ENCODE data around the gene GABRP. TPM values are rescaled to one million over a fixed set of nuclear protein-coding genes. Genes with fewer than 3 reads are reported as not detected.

GABRP gene
- total RNA-seq, 2 experiments from 2014 or later, result not detected

DNA sequence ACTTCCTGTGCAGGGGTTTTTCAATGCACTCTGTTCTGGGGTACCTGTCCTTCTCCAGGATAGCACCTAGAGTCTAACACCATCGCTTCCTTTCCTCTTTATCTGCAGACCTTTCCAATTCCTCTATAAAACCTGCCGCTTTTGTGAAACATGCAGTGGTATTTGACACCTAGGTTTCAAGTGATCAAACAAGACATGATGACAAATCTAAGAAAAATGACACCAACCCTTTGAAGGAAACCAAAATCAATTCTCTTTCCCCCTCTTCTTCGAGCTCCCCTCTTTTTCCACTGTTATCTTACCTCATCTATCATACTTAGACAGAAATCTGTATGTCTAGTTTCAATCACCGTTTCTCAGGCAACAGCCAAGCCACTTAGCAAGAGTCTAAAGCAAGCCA, 52.7 kb downstream of the GABRP start:
- intact Hi-C loops (cut with micrococcal nuclease; ENCODE audit: unreplicated experiment), result no loop called here
- H3K4me3 ChIP-seq (ENCODE audit: low read depth, low read length, poor library complexity, severe bottlenecking), result no peak overlapping the region
- no peaks in the 10 kb centered on the region for H3K36me3 ChIP-seq (ENCODE audit: insufficient read depth, low read length)
- DNase-seq (ENCODE audit: low spot score), result no peak
- ChIA-PET CTCF (ENCODE audit: unreplicated experiment) (no interaction called here), POLR2A (interaction anchor here (0.6 kb wide), 1 partner anchor 73 kb away, joined by 8 read pairs; no protein-coding TSS in a partner anchor)
- no TSS peak for BruUV-seq (replicated peaks)
- no peak overlapping the region for H2AFZ ChIP-seq (ENCODE audit: low read length)
- H3K9me2 ChIP-seq (ENCODE audit: insufficient read depth, low read length), result no peaks in the 10 kb centered on the region
- no peaks in the 10 kb centered on the region for H3K4me1 ChIP-seq (ENCODE audit: insufficient read depth, low read length, poor library complexity, severe bottlenecking)
- no peak overlapping the region for H3K4me2 ChIP-seq (ENCODE audit: low read length)
- no peak overlapping the region for H3K27ac ChIP-seq (ENCODE audit: low read depth, low read length, poor library complexity, severe bottlenecking)
- no peaks in the 10 kb centered on the region for H3K9me3 ChIP-seq (ENCODE audit: low read length)
- no peaks in the 10 kb centered on the region for H4K20me1 ChIP-seq (ENCODE audit: insufficient read depth, low read length)
- H3K79me2 ChIP-seq (ENCODE audit: insufficient read depth, low read depth, low read length), result no peaks in the 10 kb centered on the region
- TF ChIP-seq EZH2phosphoT487 (IDR thresholded peaks at IDR 0.05; ENCODE audit: borderline replicate concordance, low read depth, low read length), result no peak

DNA sequence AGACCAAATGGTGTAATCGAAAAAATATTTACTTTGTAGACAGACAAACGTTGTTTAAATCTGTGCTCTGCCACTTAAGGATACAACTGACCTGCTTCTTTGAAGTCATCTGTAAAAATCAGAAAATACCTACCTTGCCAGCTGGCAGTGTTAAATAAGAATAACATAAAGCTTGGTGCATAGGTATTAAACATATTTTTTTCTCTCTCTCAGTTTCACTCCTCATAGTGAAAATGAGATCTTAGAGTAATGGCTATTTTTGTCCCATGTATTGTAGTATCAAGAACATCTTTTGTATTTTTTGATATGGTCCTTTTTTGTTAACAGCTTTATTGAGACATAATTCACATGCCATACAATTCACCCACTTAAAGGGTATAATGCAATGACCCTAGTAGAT, 60.3 kb downstream of the GABRP start:
- H3K4me3 ChIP-seq (ENCODE audit: low read depth, low read length, poor library complexity, severe bottlenecking), result no peak overlapping the region
- H2AFZ ChIP-seq (ENCODE audit: low read length), result no peak overlapping the region
- H3K9me3 ChIP-seq (ENCODE audit: low read length), result no peaks in the 10 kb centered on the region
- H3K4me2 ChIP-seq (ENCODE audit: low read length), result no peak overlapping the region
- H3K9me2 ChIP-seq (ENCODE audit: insufficient read depth, low read length), result no peaks in the 10 kb centered on the region
- BruUV-seq (replicated peaks), result no TSS peak
- H3K79me2 ChIP-seq (ENCODE audit: insufficient read depth, low read depth, low read length), result no peaks in the 10 kb centered on the region
- TF ChIP-seq, protein P1, sequence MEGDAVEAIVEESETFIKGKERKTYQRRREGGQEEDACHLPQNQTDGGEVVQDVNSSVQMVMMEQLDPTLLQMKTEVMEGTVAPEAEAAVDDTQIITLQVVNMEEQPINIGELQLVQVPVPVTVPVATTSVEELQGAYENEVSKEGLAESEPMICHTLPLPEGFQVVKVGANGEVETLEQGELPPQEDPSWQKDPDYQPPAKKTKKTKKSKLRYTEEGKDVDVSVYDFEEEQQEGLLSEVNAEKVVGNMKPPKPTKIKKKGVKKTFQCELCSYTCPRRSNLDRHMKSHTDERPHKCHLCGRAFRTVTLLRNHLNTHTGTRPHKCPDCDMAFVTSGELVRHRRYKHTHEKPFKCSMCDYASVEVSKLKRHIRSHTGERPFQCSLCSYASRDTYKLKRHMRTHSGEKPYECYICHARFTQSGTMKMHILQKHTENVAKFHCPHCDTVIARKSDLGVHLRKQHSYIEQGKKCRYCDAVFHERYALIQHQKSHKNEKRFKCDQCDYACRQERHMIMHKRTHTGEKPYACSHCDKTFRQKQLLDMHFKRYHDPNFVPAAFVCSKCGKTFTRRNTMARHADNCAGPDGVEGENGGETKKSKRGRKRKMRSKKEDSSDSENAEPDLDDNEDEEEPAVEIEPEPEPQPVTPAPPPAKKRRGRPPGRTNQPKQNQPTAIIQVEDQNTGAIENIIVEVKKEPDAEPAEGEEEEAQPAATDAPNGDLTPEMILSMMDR (conservative IDR thresholded peaks at IDR 0.05; ENCODE audit: low read length), result no peak
- no peak for TF ChIP-seq EZH2phosphoT487 (IDR thresholded peaks at IDR 0.05; ENCODE audit: borderline replicate concordance, low read depth, low read length)
- CTCF ChIA-PET (ENCODE audit: unreplicated experiment), result no interaction called here
- no peak overlapping the region for H3K27ac ChIP-seq (ENCODE audit: low read depth, low read length, poor library complexity, severe bottlenecking)
- no peak for DNase-seq (ENCODE audit: low spot score)
- POLR2A ChIA-PET, result no interaction called here
- H4K20me1 ChIP-seq (ENCODE audit: insufficient read depth, low read length), result no peaks in the 10 kb centered on the region
- intact Hi-C loops (cut with micrococcal nuclease; ENCODE audit: unreplicated experiment), result no loop called here
- no peaks in the 10 kb centered on the region for H3K36me3 ChIP-seq (ENCODE audit: insufficient read depth, low read length)
- H3K4me1 ChIP-seq (ENCODE audit: insufficient read depth, low read length, poor library complexity, severe bottlenecking), result no peaks in the 10 kb centered on the region

DNA sequence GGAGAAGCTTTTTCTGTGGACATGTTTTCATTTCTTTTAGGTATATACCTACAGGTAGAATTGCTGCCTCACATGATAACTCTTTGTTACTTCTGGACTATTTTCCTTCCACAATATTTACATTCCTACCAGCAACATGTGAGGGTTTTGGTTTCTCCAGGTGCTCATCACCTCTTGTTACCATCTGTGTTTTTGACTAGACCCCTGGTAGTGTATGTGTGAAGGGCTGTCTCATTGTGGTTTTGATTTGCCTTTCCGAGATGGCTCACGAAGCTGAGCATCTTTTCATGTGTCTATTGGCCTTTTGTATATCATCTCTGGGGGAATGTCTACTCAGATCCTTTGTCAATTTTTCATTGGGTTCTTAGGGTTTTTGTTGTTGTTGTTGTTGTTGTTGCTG, 61.1 kb downstream of the GABRP start:
- CTCF ChIA-PET (ENCODE audit: unreplicated experiment), result no interaction called here
- no peaks in the 10 kb centered on the region for H3K9me3 ChIP-seq (ENCODE audit: low read length)
- no peak overlapping the region for H3K4me2 ChIP-seq (ENCODE audit: low read length)
- no peak overlapping the region for H3K4me3 ChIP-seq (ENCODE audit: low read depth, low read length, poor library complexity, severe bottlenecking)
- no peak overlapping the region for H2AFZ ChIP-seq (ENCODE audit: low read length)
- no peak for DNase-seq (ENCODE audit: low spot score)
- no TSS peak for BruUV-seq (replicated peaks)
- TF ChIP-seq, protein P1 (conservative IDR thresholded peaks at IDR 0.05; ENCODE audit: low read length), result no peak
- TF ChIP-seq EZH2phosphoT487 (IDR thresholded peaks at IDR 0.05; ENCODE audit: borderline replicate concordance, low read depth, low read length), result no peak
- no peaks in the 10 kb centered on the region for H4K20me1 ChIP-seq (ENCODE audit: insufficient read depth, low read length)
- intact Hi-C loops (cut with micrococcal nuclease; ENCODE audit: unreplicated experiment), result no loop called here
- H3K27ac ChIP-seq (ENCODE audit: low read depth, low read length, poor library complexity, severe bottlenecking), result no peak overlapping the region
- H3K4me1 ChIP-seq (ENCODE audit: insufficient read depth, low read length, poor library complexity, severe bottlenecking), result no peaks in the 10 kb centered on the region
- no peaks in the 10 kb centered on the region for H3K79me2 ChIP-seq (ENCODE audit: insufficient read depth, low read depth, low read length)
- H3K36me3 ChIP-seq (ENCODE audit: insufficient read depth, low read length), result no peaks in the 10 kb centered on the region
- no peaks in the 10 kb centered on the region for H3K9me2 ChIP-seq (ENCODE audit: insufficient read depth, low read length)
- POLR2A ChIA-PET, result no interaction called here
